Measurements from ENCODE around the gene S100A9.

Gene S100A9

DNA sequence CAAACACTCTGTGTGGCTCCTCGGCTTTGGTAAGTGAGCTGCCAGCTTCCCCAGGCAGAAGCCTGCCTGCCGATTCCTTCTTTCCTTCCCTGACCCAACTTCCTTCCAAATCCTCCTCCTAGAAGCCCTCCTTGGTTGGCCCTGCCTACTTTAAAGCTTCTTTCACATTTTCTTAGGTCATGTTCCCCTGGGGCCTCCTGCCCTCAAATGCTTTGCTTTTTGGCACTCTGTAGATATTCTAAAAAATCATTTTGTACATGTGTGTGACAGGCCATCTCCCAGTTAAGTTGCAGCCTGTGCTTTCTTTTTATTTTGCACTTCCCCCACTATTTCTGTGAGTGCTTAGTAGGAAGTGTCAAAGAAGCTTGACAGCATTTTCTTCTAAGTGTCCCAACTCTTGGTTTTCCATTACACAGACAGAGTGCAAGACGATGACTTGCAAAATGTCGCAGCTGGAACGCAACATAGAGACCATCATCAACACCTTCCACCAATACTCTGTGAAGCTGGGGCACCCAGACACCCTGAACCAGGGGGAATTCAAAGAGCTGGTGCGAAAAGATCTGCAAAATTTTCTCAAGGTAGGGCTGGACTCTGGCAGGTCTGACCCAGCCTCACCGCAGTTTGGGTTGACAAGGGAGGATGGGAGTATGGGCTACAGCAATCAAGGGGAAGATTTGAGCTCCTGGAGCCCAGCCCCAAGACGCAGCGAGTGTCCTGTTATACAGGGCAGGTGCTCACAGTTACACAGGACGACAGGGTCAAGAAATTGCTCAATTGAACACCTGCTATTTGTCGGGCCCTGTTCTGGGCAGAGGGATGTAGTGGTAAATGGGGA is at the start of gene S100A9:
TSS of gene S100A9 (plus strand) at position 2 of the 838 bp plus-strand sequence. CDS start at position 432, 430 bp downstream.
- DNase-seq = no peak
- TF ChIP-seq, protein P1, sequence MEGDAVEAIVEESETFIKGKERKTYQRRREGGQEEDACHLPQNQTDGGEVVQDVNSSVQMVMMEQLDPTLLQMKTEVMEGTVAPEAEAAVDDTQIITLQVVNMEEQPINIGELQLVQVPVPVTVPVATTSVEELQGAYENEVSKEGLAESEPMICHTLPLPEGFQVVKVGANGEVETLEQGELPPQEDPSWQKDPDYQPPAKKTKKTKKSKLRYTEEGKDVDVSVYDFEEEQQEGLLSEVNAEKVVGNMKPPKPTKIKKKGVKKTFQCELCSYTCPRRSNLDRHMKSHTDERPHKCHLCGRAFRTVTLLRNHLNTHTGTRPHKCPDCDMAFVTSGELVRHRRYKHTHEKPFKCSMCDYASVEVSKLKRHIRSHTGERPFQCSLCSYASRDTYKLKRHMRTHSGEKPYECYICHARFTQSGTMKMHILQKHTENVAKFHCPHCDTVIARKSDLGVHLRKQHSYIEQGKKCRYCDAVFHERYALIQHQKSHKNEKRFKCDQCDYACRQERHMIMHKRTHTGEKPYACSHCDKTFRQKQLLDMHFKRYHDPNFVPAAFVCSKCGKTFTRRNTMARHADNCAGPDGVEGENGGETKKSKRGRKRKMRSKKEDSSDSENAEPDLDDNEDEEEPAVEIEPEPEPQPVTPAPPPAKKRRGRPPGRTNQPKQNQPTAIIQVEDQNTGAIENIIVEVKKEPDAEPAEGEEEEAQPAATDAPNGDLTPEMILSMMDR (IDR thresholded peaks at IDR 0.05; ENCODE audit: low read depth, low read length, missing control alignments) = no peak
- H3K27ac ChIP-seq = no peak within 1 kb of the TSS
- no peaks in the 10 kb centered on the region for H3K36me3 ChIP-seq (replicated peaks)
- peaks cover 3% of the 10 kb centered on the region for H3K27me3 ChIP-seq (replicated peaks)
- in situ Hi-C loops (cut with HindIII; ENCODE audit: low pct_ligation_motif_present, low sequenced_read_pairs) = loop anchor here (25.0 kb wide), 1 partner anchor 129 kb away; no protein-coding TSS in a partner anchor
- H3K4me3 ChIP-seq (ENCODE audit: low read depth, low read length) = no peak within 1 kb of the TSS

DNA sequence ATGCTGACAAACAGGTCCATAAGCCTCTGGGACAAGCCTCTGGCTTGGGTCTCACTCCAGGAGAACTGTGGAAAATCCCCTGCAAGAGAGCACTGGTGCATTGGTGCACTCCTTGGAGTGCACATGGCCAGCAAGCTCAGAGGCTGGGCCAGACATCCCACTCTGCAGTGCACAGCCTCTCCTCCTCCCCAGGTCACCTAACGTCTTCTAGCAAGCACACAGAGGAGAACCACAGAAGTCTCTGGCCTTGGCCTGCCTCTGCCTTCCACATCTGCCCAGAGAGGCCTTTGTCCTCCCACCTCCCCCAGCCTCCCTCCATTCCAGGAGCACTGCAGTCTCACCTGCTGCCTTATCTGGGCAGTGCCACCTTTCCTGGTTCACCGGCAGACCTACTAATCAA is 49.1 kb upstream of the S100A9 start:
- no peaks in the 10 kb centered on the region for H3K36me3 ChIP-seq (replicated peaks)
- no peak for DNase-seq
- no peaks in the 10 kb centered on the region for H3K27me3 ChIP-seq (replicated peaks)
- no peak overlapping the region for H3K27ac ChIP-seq
- no peak overlapping the region for H3K4me3 ChIP-seq (ENCODE audit: low read depth, low read length)
- in situ Hi-C loops (cut with HindIII; ENCODE audit: low pct_ligation_motif_present, low sequenced_read_pairs) = no loop called here
- TF ChIP-seq, protein P1 (IDR thresholded peaks at IDR 0.05; ENCODE audit: low read depth, low read length, missing control alignments) = no peak

- no peak overlapping the region for H3K27ac ChIP-seq
- in situ Hi-C loops (cut with HindIII; ENCODE audit: low pct_ligation_motif_present, low sequenced_read_pairs) = no loop called here
- no peaks in the 10 kb centered on the region for H3K36me3 ChIP-seq (replicated peaks)
- TF ChIP-seq, protein P1 (IDR thresholded peaks at IDR 0.05; ENCODE audit: low read depth, low read length, missing control alignments) = no peak
- no peak for DNase-seq
- no peaks in the 10 kb centered on the region for H3K27me3 ChIP-seq (replicated peaks)
- H3K4me3 ChIP-seq (ENCODE audit: low read depth, low read length) = no peak overlapping the region
These were observed 48.2 kb upstream of the S100A9 start for GRCh38 chr1:153309441-153309840.

DNA sequence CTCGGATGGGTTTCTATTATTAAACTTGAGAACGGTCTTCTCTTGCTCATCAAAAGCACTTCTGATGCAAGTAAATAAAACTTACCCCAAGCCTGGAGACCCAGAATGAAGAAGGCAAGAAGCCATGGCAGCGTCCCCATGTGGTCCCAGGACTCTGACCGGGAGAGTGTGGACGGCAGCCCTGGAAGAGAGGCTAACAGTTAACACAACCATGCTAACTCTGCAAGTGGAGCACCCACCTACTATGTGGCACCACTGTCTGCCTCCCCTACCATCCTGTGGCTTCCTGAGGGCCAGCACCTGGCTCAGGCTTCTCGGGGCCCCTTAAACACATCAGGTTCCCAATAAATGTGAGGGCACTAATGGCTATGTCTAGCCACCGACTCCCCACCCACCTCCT is 47.1 kb upstream of the S100A9 start:
- in situ Hi-C loops (cut with HindIII; ENCODE audit: low pct_ligation_motif_present, low sequenced_read_pairs) = no loop called here
- H3K4me3 ChIP-seq (ENCODE audit: low read depth, low read length) = no peak overlapping the region
- no peaks in the 10 kb centered on the region for H3K36me3 ChIP-seq (replicated peaks)
- H3K27ac ChIP-seq = no peak overlapping the region
- TF ChIP-seq, protein P1 (IDR thresholded peaks at IDR 0.05; ENCODE audit: low read depth, low read length, missing control alignments) = no peak
- no peak for DNase-seq
- no peaks in the 10 kb centered on the region for H3K27me3 ChIP-seq (replicated peaks)

GRCh38 chr1:153312570-153313186 is 45.0 kb upstream of the S100A9 start, which contains the start of gene PGLYRP3:
Gene PGLYRP3 (minus strand): TSS chr1:153312952. CDS start chr1:153310665, 2,287 bp downstream.
- H3K27ac ChIP-seq = no peak within 1 kb of the TSS

More at GRCh38 chr1:153312570-153313186, 45.0 kb upstream of the S100A9 start, which contains the start of gene PGLYRP3:
- Histone ChIP-seq H3K36me3 (replicated peaks) (no peaks in the 10 kb centered on the region), H3K4me3 (ENCODE audit: low read depth, low read length) (no peak within 1 kb of the TSS), H3K27me3 (replicated peaks) (no peaks in the 10 kb centered on the region)
- TF ChIP-seq, protein P1 (IDR thresholded peaks at IDR 0.05; ENCODE audit: low read depth, low read length, missing control alignments) = no peak
- DNase-seq = no peak
- in situ Hi-C loops (cut with HindIII; ENCODE audit: low pct_ligation_motif_present, low sequenced_read_pairs) = no loop called here

Data from brain microvascular endothelial cell (primary cell).